Activated T-helper 1 cell treated with anti-CD3 and anti-CD28 coated beads, Interleukin-2, amount 50 U/mL, for 16 hours (primary cell): ENCODE measurements around the gene ARMC10.
"Not testable (repeated sequence)": the region's sequence is repeated elsewhere in the genome, so short reads cannot be mapped to it uniquely, and the experiment has no call there.

Experiments
- DNase-seq, 2 donors: peaks; one replicate each; pipeline ENCODE4 v3.0.0-alpha.2; 2020; ENCODE audit warnings: low read depth in 1 of 2, low spot score in 1 of 2

The ARMC10 gene

GRCh38 chr7:103123529-103123928 is 48.6 kb downstream of the ARMC10 start:
- DNase-seq, result no peak

DNA sequence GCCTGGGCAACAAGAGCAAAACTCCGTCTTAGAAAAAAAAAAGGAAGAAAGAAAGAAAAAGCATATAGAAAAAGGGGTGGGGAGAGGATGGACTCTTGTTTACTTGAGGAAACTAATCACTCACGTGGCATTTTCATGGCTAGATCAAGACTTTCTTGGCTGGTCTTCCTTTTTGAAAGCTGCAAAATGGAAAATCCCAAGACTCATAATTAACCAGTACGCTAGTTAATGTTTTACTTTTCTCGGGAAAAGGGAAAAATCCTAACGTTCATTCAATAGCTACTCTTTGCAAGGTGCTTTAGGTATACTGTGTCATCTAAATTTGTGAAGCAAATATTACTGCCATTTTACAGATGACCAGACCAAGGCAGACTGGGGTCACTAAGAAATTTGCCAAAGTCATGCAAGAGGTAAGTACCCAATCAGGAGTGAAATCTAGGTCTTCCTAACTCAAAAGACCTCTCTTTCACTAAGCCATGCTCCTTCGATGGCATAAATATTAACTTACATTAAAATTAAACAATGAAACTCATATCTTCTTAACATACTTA is 49.6 kb downstream of the ARMC10 start:
- no peak for DNase-seq

DNA sequence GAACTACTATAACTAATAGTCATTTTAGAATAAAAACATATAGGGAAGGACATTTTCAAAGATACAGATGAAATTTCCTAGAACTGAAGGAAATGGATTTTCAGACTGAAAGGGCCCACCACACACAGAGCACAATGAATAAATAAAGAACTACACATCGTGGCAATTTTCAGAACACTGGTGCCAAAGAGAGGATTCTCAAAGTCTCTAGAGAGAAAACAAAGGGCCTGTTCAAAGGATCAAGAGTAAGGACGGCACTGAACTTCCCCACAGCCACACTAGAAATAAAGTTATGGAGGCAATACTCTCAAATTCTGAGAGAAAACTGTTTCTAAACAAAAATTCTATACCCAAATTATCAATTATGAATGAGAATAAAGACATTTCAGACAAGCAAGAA is 52.1 kb downstream of the ARMC10 start:
- DNase-seq, result no peak

DNA sequence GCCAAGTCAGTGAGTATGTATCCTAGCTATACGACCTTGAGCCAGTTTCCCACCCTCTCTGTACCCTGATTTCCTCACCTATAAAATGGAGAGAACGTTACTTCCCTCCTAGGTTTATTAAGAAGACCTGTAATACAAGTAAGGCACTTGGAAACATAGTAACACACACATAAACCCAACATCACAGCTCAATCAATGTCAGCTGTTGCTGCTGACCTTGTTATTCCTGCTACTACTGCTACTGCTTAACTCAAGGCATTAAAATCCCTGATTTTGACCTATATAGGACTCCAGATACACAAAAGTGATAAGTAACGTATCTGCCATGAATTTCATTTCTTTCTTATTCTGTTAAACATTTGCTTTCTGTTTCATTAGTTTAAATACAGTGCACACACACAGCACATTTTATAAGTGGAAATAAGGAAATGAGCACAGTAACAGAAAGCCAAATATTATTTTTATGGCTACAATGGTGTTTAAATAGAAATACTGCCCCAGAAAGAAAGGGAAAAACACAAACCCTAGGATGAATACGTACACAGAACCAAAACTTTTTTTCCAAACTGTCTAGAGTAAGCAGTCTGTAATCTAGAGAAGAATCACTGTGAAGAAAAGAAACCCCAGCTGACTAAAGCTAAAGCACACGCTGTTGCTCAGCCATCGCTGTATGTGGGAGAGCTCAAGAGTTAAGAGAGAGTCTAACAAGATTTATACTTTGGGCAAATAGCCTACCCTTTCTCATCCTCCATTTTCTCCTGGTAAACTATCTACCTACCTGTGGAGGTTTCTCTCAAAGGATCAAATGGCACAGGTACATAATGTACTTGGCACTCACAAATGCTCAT is 55.0 kb downstream of the ARMC10 start:
- DNase-seq, result no peak

- no peak for DNase-seq
These were observed 56.1 kb downstream of the ARMC10 start for GRCh38 chr7:103130901-103131624.

DNA sequence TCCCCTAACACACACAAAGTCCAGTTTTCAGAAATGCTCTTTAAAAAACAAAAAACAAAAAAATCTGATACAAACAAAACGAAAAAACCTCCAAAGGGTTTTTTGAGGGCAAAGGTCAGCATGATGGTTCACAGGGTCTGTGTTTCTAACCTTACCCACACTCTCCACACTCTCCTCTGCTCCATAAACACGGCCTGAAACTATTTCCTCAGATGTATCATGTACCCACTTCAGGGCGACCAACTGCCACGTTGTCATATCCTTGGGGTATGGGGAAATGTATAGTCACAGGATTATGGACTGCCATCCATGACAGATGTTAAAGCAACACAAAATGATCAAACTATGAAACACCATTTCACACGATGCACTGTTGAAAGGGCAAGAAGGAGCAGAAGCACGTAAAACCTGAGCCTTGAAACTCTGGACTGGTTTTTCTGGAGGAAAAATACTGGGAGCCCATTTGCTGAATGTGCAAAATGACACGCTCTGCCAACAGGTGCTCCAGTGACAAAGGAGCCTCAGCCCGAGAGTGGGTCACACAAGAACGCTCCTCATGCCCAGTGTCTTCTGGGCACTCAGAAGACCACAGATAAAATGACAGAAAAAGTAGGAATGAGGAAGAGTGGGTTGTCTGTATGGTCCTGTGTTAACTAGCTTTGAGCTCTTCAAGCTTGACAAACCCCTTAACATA is 58.2 kb downstream of the ARMC10 start:
- no peak for DNase-seq

DNA sequence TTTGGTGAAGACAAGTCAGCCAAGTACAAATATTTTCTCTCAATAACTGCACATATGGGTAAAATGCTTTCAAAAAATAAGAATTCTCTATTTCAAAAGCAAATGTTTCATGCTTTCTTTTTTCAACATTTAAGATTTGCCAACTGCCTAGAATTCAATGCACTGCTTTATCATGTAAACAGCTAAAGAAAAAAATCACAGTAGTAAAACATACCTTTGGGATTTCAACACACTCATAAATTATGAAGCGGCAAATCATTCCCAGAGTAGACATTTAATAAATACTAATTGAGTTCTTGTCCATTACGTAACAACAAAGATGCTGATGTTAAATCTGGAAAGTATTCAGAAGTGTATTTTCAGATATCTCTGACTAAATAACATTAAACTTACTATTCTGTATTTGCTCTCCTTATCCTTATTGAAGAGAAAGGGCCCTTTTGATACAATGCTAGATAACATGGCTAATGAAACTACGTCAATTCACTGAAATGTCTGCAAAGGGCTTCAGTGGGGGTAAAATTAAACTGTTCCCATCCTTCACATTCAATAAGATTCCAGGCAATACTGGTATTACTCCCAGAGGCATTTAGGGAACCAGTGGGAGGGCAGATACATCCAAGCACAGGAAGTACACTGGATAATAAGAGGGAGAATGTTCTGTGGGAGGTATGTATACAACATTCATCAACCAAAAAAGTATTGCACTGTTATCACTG is 60.1 kb downstream of the ARMC10 start:
- no peak for DNase-seq

DNA sequence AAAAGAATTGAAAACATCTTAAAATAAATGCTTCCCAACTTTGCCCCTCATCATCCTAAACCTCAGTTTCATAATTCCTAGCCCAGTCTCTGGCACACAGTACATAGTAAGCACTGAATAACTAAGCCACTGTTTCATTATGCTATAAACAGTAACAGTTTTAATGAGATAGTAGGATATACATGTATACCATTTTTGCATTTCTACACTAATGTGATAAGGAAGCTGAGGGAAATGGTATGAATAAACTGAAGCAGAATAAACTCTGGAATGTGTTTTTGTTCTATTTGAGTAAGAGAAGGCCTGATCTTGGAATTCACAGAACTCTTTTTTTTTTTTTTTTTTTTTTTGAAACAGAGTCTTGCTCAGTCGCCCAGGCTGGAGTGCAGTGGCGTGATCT is 65.1 kb downstream of the ARMC10 start:
- no peak for DNase-seq

- no peak for DNase-seq
These were observed 65.7 kb downstream of the ARMC10 start for GRCh38 chr7:103140685-103141084.

DNA sequence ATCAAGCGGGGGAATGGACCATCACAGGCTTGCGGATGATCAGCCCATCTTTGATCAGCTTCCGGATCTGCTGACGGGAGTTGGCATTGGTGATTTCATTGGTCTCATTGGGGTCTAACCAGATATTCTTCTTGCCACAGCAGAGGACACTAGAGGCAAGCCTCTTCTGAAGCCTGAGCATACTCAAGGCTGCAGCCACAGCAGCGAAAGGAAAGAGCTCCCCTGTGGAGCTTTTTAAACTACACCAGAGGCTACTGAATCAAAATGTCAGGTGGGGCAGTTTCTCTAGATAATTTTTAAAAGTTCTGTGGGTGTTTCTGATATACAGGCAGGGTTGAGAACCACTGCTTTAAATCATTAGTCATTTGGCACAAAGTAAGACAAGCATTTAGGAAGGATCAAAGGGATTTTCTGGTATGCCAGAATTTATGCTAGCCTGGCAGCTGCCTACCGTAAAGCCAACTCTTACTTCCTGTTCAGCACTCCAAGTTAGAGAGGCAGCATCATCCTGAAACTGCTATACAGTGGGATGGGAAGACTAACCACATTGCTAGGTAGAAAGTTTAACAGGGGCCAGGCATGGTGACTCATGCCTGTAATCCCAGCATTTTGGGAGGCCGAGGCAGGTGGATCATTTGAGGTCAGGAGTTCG is 66.9 kb downstream of the ARMC10 start:
- DNase-seq, result no peak

- no peak for DNase-seq
These were observed 67.6 kb downstream of the ARMC10 start for GRCh38 chr7:103142494-103142893.

DNA sequence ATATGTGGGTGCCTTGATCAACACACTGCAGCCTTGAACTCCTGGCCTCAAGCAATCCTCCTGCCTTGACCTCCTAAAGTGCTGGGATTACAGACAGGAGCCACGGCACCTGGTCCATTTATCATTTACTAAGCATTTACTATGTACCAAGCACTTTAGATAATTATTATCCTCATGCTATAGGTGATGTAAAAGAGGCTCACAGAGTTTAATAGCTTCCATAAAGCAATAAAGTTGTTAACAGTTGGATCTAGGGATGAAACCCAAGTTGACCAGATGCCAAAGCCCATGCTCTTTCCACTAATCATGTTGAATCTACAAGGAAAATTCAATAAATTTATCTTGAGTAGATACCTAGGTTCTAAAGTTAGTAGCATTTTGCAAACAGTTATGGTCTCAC is 68.9 kb downstream of the ARMC10 start:
- DNase-seq, result no peak

DNA sequence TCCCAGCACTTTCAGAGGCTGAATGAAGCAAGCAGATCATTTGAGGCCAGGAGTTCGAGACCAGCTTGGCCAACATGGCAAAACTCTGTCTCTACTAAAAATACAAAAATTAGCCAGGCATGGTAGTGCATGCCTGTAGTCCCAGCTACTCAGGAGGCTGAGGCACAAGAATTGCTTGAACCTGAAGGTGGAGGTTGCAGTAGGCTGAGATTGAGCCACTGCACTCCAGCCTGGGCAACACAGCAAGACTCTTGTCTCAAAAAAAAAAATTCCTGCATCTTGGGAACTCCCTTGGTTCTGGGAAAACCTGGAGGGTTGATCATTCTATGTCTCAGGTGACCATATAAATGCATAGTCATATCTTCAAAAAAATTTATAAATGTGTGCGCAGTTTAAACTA is 69.8 kb downstream of the ARMC10 start:
- not testable (repeated sequence) for DNase-seq

- DNase-seq, result no peak
These were observed 73.4 kb downstream of the ARMC10 start for GRCh38 chr7:103148131-103148993.
